Left cardiac atrium (tissue), 4 donors: ENCODE results near the gene GRIN1. TPM values are rescaled to one million over a fixed set of nuclear protein-coding genes. Genes with fewer than 3 reads are reported as not detected.

Experiments used
- ATAC-seq, 2 donors: fragments of 200-7000 bp; cut with Tn5 transposase; one replicate each; pipeline ENCODE4 v1.9.1; 2020; ENCODE audit warnings: mild to moderate bottlenecking in 2 of 2, moderate library complexity in 2 of 2
- DNase-seq: peaks from one replicate; pipeline ENCODE4 v3.0.0-alpha.2; 2020
- intact Hi-C, 2 donors: fragments of 100-400 bp; cut with DNase I; formaldehyde crosslinking; loops; one replicate each; pipeline versions ENCODE4 v1.14.1 to v1.15.1; 2022 to 2023
- long read RNA-seq: library from polyadenylated mRNA; unstranded; transcript quantifications from one replicate; pipeline ENCODE4 v2.0.0, GENCODE V29; 2021
- total RNA-seq, 2 donors: library from RNA; stranded (reverse); fragmentation: NEBNext Ultra II Directional; extraction: Animal tissue kit (Norgen Biotek cat#: 25700); gene quantifications; one replicate each; pipeline ENCODE4 v1.2.1, GENCODE V29; 2021
- donor health status: DM: no; HTN: yes; CAD: no.
- donor health status: DM: no; HTN: yes; CAD: no; lungs with severe emphysema.
- donor health status: DM: yes; HTN: yes; CAD: no.
- donor health status: Dilated cardiomyopathy.

The GRIN1 gene
- not detected for total RNA-seq
- long read RNA-seq = 0 reads

DNA sequence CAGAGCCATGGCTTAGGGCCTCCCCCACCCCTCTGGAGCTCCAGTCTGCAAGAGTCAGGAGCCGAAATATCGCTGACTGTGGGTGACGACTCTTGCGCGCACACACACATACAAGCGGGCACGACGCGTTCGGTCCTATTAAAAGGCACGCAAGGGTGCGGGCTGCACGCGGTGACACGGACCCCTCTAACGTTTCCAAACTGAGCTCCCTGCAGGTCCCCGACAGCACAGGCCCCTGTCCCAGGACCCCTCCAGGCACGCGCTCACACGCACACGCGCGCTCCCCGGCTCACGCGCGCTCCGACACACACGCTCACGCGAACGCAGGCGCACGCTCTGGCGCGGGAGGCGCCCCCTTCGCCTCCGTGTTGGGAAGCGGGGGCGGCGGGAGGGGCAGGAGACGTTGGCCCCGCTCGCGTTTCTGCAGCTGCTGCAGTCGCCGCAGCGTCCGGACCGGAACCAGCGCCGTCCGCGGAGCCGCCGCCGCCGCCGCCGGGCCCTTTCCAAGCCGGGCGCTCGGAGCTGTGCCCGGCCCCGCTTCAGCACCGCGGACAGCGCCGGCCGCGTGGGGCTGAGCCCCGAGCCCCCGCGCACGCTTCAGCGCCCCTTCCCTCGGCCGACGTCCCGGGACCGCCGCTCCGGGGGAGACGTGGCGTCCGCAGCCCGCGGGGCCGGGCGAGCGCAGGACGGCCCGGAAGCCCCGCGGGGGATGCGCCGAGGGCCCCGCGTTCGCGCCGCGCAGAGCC, at the start of gene GRIN1:
GRIN1 (plus strand) TSS at position 433 of the 746 bp plus-strand sequence. CDS start 333 bp downstream, outside the sequence.
- peak; percentile 52 for DNase-seq
- intact Hi-C loops = no loop called here
- ATAC-seq = peak; percentile 77 to 89

DNA sequence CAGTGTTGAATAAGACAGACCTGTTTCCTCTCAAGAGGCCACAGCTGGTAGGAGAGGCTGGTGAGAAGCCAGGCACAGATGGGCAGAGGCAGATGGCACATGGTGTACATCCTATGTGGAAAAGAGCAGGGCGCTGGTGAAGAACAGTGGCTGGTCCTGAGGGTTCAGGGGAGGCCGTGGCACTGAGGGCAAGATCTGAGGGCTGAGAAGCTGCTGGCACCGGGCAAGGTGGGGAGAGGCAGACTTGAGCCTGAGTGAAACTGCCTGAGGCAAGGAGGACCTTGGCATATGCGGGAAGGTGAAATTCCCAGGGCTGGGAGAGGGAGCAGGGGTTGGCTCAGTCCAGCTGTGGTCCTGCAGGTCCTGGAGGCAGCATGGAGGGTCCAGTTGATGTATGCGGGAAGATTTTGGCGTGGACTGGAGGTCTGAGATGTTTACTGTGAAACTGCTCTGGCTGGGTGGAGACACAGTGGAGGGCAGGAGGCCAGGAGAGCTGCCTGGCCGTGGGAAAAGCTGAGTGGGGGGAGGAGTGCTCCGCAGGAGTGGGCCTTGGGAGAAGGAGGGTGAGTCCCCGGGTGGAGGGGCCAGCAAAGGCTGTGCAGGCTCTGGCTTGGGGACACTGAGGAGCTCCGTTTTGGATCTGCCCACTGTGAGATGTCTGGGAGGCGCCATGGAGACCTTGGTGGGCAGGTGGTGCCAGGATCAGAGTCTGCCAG, 49.6 kb upstream of the GRIN1 start:
- DNase-seq (peak; percentile 19), ATAC-seq (no peak)
- intact Hi-C loops = no loop called here

DNA sequence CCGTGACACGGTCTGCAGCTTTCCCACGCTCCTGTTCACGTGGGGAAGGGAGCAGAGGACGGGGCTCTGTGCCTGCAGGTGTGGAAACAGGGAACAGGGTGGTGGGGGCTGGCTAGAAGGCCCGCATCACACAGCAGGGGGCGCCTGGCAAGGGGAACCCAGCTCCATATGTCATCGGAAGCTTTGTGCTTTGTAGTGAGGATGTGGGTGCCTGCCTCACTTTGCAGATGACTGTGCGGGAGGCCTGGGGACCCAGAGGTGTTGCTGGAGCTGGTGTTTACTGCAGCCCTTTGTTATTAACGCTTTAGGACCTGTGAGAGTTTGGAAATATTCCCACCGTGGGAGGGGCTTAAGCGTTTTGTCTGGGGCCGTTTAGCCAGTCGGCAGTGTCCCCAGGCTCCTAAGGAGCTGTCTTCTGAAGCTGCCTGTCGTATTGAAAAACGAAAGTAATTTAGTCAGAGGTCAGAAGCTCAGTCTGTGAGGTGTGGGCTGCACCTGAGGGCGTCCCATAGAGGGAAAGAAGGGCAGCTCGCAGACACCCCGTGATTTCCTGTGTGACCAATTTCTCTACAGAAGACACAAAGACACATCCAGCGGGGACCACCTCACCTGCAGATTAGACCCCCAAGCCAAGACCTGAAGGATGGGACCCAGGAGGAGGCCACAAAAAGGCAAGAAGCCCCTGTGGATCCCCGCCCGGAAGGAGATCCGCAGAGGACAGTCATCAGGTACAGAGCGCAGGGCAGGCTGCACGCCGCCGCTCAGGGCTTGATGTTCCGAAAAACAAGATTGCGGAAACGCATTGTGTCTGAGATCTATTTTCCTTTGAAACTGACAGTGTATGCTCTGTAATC, 43.1 kb upstream of the GRIN1 start:
- ATAC-seq (peak; percentile 29 to 47), DNase-seq (peak; percentile 27)
- intact Hi-C loops = no loop called here

DNA sequence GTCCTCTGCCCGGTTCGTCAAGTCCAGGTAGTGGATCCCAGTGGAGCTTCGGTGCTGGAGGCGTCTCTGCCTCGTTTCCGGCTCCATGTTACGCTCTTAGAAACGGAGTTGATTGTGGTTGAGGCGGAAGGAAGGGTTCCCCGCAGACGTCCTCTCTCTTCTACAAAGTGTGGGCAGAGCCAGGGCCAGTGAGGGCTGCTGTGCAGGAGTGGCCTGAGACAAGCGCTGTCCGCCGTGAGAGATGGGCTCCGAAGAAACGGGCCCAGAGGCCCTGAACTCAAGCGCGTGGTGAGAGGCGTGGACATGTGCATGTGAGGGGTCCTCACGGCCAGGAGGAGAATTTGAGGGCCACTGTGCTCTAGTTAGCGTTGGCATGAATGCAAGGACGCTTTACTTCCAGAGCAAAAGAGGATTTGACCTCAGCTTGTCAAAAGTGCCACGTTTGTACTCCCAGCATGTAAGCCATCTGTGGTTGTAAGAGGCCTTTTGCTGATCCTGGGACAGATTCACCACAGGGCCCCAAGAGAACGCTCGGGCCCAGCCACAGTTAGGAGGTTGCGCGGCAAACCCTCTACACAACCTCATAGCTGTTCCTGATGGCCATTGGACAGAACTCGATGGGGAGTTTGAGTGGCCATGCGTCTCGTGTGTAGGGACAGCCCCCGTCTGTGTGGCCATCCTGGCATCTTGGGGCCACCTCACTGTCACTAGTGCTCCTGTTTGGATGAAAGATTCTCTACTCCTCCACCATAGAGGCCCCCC, 42.0 kb upstream of the GRIN1 start:
- DNase-seq = no peak
- intact Hi-C loops = no loop called here
- ATAC-seq = no peak

DNA sequence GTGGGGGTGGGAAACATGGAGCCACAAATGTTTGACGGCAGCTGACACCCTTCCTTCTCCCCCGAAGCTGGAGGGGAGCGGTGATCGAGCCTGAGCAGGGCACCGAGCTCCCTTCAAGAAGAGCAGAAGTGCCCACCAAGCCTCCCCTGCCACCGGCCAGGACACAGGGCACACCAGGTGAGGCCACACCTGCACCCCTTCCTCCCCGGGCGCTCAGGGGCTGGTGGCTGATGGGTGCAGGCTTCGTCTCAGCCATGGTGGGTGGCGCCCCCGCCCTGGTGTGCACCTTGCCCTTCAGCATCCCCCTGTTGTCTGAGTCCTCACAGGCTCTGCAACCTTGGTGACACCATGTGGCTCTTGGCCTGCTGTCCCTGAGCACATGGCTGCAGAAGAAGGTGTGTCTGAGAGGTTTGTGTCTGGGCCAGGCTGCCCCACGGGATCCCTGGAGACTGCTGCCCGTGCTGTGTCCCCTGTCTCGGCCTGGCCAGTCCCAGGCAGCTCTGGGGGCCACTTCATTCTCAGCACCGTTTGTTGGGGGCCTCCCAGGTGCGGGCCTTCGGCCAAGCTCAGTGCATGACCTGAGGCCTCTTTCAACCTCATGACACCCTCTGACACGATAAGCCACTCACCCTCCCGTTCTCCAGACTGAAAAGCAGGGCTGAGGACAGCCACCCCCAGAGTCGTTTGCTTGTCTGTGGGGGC, 41.0 kb upstream of the GRIN1 start:
- DNase-seq (no peak), ATAC-seq (peak in 1 of 2 donors; percentile 22)

DNA sequence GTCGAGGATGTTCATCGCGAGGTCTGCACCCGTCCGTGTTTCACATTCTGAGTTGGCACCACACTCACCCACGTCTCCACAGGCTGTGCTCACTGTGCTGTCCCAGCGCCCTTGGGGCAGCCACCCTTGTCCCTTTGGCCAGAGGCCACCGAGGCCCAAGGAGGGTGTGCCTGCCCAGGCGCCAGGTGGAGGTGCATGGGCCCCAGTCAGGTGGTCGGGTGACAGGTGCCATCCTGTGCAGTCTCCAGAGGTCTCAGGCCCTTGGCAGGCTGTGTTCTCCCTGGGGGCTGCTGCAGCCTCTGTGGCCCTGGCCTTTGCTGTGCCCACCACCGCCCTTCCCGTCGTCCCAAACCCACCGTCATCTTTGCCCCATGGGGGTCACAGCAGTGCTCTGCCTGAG, 39.7 kb upstream of the GRIN1 start:
- DNase-seq (no peak), ATAC-seq (no peak)

More for the DNA sequence above, 41.0 kb upstream of the GRIN1 start:
- intact Hi-C loops = no loop called here

DNA sequence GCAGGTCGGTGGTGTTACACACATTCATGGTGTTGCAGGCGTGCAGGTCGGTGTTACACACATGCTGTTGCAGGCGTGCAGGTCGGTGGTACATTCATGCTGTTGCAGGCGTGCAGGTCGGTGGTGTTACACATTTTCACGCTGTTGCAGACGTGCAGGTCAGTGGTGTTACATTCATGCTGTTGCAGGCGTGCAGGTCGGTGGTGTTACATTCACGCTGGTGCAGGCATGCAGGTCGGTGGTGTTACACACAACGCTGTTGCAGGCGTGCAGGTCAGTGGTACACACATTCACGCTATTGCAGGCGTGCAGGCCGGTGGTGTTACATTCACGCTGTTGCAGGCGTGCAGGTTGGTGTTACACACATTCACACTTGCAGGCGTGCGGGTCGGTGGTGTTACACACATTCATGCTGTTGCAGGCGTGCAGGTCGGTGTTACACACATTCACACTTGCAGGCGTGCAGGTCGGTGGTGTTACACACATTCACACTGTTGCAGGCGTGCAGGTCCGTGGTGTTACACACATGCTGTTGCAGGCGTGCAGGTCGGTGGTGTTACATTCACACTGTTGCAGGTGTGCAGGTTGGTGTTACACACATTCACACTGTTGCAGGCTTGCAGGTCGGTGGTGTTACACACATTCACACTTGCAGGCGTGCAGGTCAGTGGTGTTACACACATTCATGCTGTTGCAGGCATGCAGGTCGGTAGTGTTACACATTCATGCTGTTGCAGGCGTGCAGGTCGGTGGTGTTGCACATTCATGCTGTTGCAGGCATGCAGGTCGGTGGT, 35.6 kb upstream of the GRIN1 start:
- intact Hi-C loops = no loop called here
- ATAC-seq (no peak), DNase-seq (no peak)

More for the DNA sequence above, 39.7 kb upstream of the GRIN1 start:
- intact Hi-C loops = no loop called here

DNA sequence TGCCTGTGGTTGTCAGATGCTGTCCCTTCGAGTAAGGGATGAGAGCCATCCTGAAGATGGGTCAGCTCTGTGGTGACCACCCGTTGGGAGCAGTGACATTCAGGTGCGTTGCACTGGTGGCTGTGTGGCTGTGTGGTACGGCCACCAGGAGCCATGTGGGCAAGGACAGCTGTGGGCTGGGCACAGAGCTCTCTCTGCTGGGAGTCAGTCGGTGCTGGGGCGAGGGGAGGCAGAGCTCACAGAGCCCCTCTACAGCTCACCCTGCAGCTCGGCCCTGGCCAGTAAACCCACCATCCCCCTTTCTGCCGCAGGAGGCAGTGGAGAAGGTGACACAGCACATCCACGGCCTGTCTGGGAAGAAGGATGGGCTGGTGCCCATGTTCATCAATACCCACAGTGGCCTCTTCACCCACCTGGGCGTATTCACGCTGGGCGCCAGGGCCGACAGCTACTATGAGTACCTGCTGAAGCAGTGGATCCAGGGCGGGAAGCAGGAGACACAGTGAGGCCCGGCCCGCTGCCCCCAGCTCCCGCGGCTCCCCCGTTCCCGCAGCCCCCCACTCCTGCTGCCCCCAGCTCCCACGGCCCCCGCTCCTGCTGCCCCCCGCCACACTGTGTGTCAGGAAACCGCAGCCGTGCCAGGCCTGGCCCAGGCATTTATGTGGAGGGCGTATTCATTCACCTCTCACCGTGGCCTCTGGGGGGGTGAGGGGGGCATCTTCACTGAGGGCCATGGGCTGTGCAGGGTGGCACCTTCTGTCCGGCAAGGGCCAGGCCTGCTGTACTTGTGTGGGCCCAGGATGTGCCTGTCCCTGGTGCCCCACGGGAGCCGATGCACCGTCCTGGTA, 32.9 kb upstream of the GRIN1 start:
- intact Hi-C loops = no loop called here
- no peak for DNase-seq
- ATAC-seq = no peak

DNA sequence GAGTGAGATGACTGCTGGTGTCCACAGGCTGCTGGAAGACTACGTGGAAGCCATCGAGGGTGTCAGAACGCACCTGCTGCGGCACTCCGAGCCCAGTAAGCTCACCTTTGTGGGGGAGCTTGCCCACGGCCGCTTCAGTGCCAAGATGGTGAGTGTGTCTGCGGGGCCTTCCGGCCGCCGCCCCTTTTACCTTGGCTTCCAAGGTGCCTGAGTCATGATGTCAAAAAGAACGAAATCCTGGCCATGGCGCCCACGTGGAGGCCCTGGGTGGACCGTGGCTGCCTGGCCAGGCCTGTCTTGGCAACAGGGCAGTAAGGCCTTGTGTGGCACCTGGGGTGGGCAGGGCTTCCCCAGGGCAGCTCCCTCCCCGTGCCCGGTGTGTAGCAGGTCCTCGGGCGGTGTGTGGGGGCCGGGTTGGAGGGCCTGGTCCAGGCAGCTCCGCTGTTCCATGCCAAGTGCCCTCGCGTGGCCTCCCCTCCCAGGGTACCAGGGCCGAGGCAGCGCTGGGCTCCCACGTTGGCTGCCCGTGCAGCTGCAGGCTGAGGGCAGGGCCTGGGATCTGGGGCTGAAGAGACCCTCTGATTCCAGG, 32.2 kb upstream of the GRIN1 start:
- intact Hi-C loops = no loop called here
- ATAC-seq = no peak
- no peak for DNase-seq

DNA sequence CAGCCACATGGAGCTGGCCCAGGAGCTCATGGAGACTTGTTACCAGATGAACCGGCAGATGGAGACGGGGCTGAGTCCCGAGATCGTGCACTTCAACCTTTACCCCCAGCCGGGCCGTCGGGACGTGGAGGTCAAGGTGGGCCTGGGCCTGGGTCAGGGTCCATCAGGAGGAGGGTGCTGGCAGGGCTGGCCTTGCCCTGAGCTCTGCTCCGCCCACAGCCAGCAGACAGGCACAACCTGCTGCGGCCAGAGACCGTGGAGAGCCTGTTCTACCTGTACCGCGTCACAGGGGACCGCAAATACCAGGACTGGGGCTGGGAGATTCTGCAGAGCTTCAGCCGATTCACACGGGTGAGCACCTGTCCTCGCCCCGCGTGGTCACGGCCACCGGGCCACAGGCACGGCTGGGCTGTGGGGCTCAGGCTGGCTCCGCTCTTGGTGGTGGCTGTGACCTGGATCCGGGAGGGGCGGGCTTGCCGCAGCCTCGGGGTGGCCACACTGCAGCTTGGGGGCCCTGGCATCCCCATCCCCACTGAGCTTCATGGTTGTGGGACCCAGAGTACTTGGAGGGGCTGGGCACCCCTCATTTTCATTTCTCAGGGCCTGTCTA, 31.5 kb upstream of the GRIN1 start:
- ATAC-seq (no peak), DNase-seq (no peak)
- intact Hi-C loops = no loop called here

DNA sequence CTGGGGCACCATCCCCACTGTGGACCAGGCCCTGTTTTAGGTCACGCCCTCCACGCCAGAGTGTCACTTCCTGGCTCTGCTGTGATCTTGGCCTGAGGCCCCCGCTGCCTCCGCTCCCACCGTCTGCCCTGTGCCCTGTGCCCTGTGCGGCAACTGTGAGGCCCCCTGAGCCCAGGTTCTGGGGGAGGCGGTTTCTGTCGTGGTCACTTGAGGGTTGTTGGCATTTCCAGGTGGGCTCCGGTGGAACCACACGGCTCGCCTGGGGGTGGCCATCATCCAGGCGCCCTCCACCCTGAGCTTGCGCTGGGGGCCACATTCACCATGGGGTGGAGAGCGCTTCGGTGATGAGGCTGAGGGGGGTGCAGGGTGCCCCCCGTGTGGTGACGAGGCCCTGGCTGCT, 31.0 kb upstream of the GRIN1 start:
- ATAC-seq (no peak), DNase-seq (no peak)
- intact Hi-C loops = no loop called here

DNA sequence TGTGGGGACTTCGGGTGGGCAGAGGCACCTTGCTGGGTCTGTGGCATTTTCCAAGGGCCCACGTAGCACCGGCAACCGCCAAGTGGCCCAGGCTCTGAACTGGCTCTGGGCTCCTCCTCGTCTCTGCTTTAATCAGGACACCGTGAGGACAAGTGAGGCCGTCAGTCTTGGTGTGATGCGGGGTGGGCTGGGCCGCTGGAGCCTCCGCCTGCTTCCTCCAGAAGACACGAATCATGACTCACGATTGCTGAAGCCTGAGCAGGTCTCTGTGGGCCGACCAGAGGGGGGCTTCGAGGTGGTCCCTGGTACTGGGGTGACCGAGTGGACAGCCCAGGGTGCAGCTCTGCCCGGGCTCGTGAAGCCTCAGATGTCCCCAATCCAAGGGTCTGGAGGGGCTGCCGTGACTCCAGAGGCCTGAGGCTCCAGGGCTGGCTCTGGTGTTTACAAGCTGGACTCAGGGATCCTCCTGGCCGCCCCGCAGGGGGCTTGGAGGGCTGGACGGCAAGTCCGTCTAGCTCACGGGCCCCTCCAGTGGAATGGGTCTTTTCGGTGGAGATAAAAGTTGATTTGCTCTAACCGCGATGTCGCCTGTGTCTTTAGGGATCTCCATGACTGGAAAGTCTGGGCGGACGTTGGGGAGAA, 30.2 kb upstream of the GRIN1 start:
- DNase-seq (no peak), ATAC-seq (no peak)
- intact Hi-C loops = no loop called here

DNA sequence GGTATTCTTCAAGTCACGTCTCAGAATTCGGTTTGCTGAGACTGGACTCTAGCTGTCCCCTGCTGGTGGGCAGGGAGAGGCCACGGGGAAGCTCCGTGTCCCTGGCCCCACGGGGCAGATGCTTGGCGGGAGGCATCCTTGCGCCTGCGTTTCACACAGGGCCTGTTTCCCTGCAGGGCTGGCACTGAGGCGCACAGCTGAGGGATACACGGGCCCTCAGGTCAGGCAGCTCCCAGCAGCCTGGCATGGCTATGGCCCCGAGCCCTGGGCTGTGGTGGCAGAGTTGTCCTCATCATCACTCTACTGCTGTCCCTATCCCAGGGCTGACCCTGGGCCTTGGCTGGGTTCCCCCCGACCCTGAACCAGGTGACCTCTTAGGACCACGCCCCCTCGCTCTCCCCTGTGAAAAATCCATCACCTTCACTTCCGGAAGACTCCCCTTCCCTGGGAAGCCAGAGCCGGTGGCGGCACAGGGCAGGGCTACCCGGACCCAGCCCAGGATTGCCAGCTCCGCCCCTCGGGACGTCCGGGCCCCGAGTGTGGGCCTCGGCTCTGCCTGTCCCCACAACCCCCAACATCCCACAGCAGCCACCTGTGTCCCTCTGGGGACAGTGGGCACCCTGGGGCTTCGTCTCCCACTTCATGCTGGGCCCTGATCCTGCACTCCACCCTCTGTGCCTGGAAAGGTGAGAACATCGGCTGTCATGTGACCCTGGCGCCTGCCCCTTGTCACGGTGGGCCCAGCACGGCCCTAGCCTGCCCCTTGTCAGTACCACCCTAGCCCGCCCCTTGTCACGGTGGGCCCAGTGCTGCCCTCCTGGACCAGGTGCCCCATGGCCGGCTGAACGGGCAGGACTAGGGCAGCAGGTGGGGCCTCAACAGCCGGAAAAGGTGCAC, 29.5 kb upstream of the GRIN1 start:
- intact Hi-C loops = no loop called here
- DNase-seq = no peak

DNA sequence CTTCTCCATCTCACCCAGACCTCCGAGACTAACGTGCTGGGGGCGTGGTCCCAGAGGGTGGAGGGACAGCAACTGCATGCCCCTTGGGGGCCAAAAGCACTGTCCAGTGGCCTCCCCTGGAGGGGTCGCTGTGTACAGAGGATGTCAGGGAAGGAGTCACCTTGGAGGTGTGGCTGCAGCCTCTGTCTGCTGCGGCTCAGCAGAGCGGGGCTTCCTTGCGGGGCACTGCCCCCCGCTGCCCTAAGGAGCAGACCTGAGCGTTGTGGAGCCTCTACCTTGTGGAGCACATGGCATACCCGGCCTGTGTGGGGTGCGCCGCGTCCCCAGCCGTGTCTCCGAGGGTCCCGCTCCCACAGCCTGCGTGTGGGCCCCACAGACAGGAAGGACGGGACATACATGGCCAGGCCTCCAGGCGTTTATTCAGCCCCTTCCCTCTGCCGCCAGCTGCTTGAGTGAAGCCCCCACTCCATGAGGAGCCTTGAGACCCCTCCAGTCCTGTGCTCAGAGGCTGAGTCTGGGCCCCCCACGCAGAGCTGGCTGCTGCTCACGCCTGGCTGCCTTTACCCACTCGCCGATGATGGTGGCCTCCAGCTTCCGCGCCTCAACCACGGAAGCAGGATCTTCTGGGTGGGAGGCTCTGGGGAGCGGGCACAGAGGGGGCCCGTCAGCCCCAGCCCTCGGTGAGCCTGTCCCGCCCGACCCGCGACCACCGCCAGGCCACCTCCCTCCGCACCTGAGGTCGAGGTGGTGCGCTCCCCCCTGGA, 28.6 kb upstream of the GRIN1 start:
- ATAC-seq = no peak
- no peak for DNase-seq
- intact Hi-C loops = no loop called here

More for the DNA sequence above, 29.5 kb upstream of the GRIN1 start:
- ATAC-seq = no peak
